Psoas muscle (tissue), 8 donors: ENCODE results near the gene TXLNB. TPM values are rescaled to one million over a fixed set of nuclear protein-coding genes. Genes with fewer than 3 reads are reported as not detected.

Experiments
- ATAC-seq, 4 donors: fragments of 200-7000 bp; cut with Tn5 transposase; one replicate each; pipeline ENCODE4 v1.9.1; 2020; ENCODE audit warnings: moderate library complexity in 3 of 4, mild to moderate bottlenecking in 2 of 4
- DNase-seq, 2 donors: peaks; one replicate each; pipeline ENCODE4 v3.0.0-alpha.2; 2020
- H3K27ac ChIP-seq: fragments of 200-600 bp; one replicate; pipeline ENCODE4 v1.8.0; 2022
- H3K27me3 ChIP-seq, 3 donors: fragments of 200-600 bp in 1 of 3; one replicate each; pipeline versions ENCODE4 v1.6.1 to v1.8.0; 2013 to 2022; ENCODE audit warnings: low read length in 2 of 3, mild to moderate bottlenecking in 2 of 3, moderate library complexity in 1 of 3; ENCODE audit not compliant: insufficient read depth in 3 of 3
- H3K36me3 ChIP-seq, 2 donors: fragments of 200-600 bp in 1 of 2; one replicate each; pipeline versions ENCODE4 v1.6.1 to v1.8.0; 2013 to 2022; ENCODE audit warnings: low read depth in 1 of 2, mild to moderate bottlenecking in 1 of 2, moderate library complexity in 1 of 2; ENCODE audit not compliant: insufficient read depth in 1 of 2
- H3K4me1 ChIP-seq: fragments of 200-600 bp; one replicate; pipeline ENCODE4 v1.8.0; 2022
- H3K4me3 ChIP-seq: fragments of 200-600 bp; one replicate; pipeline ENCODE4 v1.8.0; 2022; ENCODE audit warnings: mild to moderate bottlenecking
- H3K9me3 ChIP-seq: fragments of 200-600 bp; one replicate; pipeline ENCODE4 v1.8.0; 2022
- CTCF ChIP-seq: fragments of 200-600 bp; IDR thresholded peaks from one replicate; pipeline ENCODE4 v1.8.0; 2022; ENCODE audit warnings: antibody characterized with exemption
- WGBS, 3 donors: extraction: QIAGEN DNeasy Blood & Tissue Kit; methylation state at CpG; one replicate each; pipeline versions ENCODE4 v1.1.6 to v1.1.7; 2013; 5-methylcytosine and 5-hydroxymethylcytosine counted together
- intact Hi-C, 2 donors: fragments of 100-400 bp; cut with DNase I; formaldehyde crosslinking; loops; one replicate each; pipeline versions ENCODE4 v1.11.0 to v1.14.2; 2022
- polyA plus RNA-seq, 3 donors: library from polyadenylated mRNA; stranded (reverse); fragments of 200-250 nt; gene quantifications; one replicate each; pipeline ENCODE4 v1.2.3, GENCODE V29; 2013
- total RNA-seq, 4 donors: library from RNA; stranded (reverse); fragmentation: NEBNext Ultra II Directional in 2 of 4; extraction: Animal tissue kit (Norgen Biotek cat#: 25700) in 2 of 4; gene quantifications; one replicate each; pipeline versions ENCODE4 v1.2.1 to v1.2.4, GENCODE V29; 2021 to 2023
- donor health status: healthy with polysubstance abuse.
- donor health status: DM: no; HTN: no; CAD: no; lungs with moderate emphysema.
- donor health status: Bipolar disorder and iron deficiency.
- donor health status: healthy.
- donor health status: DM: yes; HTN: yes; CAD: no.
- donor health status: DM: no; HTN: no; CAD: no.
- donor health status: DM: no; HTN: no; CAD: no.
- donor health status: DM: yes; HTN: yes; CAD: no.

Gene TXLNB
- total and polyA plus RNA-seq, 7 donors, result 1.8 to 230 (median 128) TPM

- DNase-seq, result no peak
- no peak for TF ChIP-seq CTCF
- no peak overlapping the region for H3K27ac ChIP-seq
These were observed 17.3 kb upstream of the TXLNB start for GRCh38 chr6:139308936-139309603.

GRCh38 chr6:139308286-139308916 is 16.6 kb upstream of the TXLNB start:
- Histone ChIP-seq H3K4me3 (no peak overlapping the region), H3K27me3 (no peaks in the 10 kb centered on the region), H3K27ac (no peak overlapping the region), H3K9me3 (no peaks in the 10 kb centered on the region), H3K36me3 (no peaks in the 10 kb centered on the region), H3K4me1 (no peaks in the 10 kb centered on the region)
- ATAC-seq (no peak), DNase-seq (no peak)
- 81 to 87% (median 83%) methylated on average over 5 of the region's 5 CpGs for WGBS, 3 donors
- no peak for TF ChIP-seq CTCF
- intact Hi-C loops, result no loop called here

More at GRCh38 chr6:139308936-139309603, 17.3 kb upstream of the TXLNB start:
- no peaks in the 10 kb centered on the region for H3K9me3 ChIP-seq
- ATAC-seq, result no peak
- H3K36me3 ChIP-seq, result no peaks in the 10 kb centered on the region
- 95 to 100% (median 96%) methylated on average over 2 of the region's 2 CpGs for WGBS, 3 donors
- intact Hi-C loops, result no loop called here
- H3K27me3 ChIP-seq, result no peaks in the 10 kb centered on the region
- H3K4me1 ChIP-seq, result no peaks in the 10 kb centered on the region
- no peak overlapping the region for H3K4me3 ChIP-seq

GRCh38 chr6:139306291-139306981 is 14.6 kb upstream of the TXLNB start:
- intact Hi-C loops, result no loop called here
- Histone ChIP-seq H3K9me3 (no peaks in the 10 kb centered on the region), H3K36me3 (no peaks in the 10 kb centered on the region), H3K27me3 (no peaks in the 10 kb centered on the region), H3K27ac (no peak overlapping the region), H3K4me1 (peaks cover 3% of the 10 kb centered on the region), H3K4me3 (no peak overlapping the region)
- WGBS, 3 donors, result 84 to 91% (median 85%) methylated on average over 3 of the region's 3 CpGs
- DNase-seq (no peak), ATAC-seq (no peak)
- TF ChIP-seq CTCF, result no peak

GRCh38 chr6:139303185-139303584 is 11.4 kb upstream of the TXLNB start:
- no peak for DNase-seq
- 87 to 95% (median 90%) methylated on average over 2 of the region's 2 CpGs for WGBS, 3 donors
- intact Hi-C loops, result no loop called here

More at GRCh38 chr6:139303185-139303584, 11.4 kb upstream of the TXLNB start:
- Histone ChIP-seq H3K36me3 (no peaks in the 10 kb centered on the region), H3K4me3 (no peak overlapping the region), H3K4me1 (peaks cover 7% of the 10 kb centered on the region), H3K27me3 (no peaks in the 10 kb centered on the region), H3K27ac (no peak overlapping the region), H3K9me3 (no peaks in the 10 kb centered on the region)
- ATAC-seq, result no peak
- no peak for TF ChIP-seq CTCF
